ENCODE data around the gene EEIG1.
"Not testable (repeated sequence)": the region's sequence is repeated elsewhere in the genome, so short reads cannot be mapped to it uniquely, and the experiment has no call there.

The EEIG1 gene

DNA sequence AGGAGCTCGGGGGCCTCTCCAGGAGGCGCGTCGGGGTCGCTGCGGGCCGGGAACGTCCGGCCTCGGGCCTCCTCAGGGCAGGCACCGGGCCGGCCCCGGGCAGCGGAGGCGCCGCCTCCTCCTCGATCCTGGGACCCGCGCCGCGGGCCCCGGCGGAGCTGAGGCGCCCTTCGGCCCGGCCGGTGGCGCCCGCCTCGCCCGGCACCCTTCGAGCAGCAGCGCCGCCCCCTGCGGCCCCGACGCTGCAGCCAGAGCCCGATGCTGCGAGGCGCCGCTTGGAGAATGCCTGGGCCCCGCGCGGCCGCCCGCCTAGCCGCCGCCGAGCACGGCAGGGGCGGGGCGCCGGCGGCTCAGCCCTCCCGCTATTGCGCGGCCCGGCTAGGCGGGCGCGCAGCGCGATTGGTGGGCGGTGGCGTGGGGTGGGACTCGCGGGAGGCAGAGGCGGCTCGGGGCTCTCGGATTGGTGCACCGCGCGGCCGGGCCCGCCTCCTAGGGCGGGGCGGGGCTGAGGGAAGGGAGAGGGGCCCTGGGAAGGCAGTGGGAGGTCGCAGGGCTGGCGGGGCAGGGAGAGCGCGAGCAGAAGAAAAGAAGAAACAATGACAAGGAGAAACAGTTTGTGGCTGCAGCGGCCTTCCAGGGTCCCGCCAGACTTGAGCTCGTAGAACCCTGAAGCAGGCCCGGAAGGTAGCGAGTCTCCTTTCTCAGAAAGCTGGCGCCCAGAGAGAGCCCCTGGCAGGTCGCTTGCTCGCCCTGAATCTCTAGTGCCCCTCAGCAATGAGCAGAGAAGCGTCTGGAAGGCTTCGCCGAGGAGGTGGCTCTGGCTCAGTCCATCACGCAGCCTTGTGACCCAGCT lies at the start of gene EEIG1:
EEIG1 (minus strand) TSS at position 284 of the 853 bp plus-strand sequence. CDS start 852 bp downstream, outside the sequence.
- peak; percentile 46 for DNase-seq

DNA sequence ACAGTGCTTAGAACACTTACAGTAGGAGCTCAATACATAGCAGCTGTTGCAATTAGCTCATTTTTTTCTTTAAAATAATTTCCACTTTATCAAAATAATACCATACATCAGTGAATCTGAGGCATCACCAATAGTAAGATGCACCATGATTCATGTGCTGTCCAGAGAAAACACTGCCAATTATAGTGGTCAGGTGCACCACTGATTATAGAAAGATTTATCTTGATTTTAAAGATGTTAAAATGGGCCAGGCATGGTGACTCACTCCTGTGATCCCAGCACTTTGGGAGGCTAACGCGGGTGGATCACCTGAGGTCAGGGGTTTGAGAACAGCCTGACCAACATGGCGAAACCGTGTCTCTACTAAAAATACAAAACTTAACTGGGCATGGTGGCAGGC lies 46.9 kb upstream of the EEIG1 start:
- DNase-seq: no peak

- DNase-seq: no peak
Measured at GRCh38 chr9:128026773-128027541, 46.2 kb upstream of the EEIG1 start.

DNA sequence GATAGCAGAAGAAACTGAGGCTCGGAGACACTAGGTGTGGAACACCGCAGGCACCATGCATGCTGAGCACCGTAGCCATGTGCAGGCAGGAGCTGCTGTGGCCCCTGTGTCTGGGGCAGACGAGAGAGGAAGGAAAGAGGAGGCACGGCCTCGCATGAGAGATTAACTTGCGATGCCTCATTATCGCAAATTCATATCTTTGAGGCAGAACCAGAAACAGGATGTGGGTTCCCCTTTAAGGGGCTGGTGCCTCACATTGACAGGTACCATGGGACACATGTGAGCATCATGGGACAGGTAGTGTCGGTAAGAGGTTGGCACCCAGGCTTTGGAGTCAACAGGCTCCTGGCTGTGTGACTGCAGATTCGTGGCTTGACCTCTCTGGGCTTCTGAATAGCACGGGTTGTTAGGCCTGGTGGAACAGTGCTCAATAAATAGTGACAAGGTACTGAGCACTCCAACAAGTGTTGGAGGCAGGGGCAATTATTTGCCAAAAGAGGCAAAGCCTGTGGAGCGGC lies 45.5 kb upstream of the EEIG1 start:
- DNase-seq: no peak

GRCh38 chr9:128025736-128026135 lies 44.9 kb upstream of the EEIG1 start:
- no peak for DNase-seq

GRCh38 chr9:128024761-128025308 lies 44.0 kb upstream of the EEIG1 start:
- DNase-seq: no peak

GRCh38 chr9:128023671-128024070 lies 42.9 kb upstream of the EEIG1 start:
- DNase-seq: not testable (repeated sequence)

DNA sequence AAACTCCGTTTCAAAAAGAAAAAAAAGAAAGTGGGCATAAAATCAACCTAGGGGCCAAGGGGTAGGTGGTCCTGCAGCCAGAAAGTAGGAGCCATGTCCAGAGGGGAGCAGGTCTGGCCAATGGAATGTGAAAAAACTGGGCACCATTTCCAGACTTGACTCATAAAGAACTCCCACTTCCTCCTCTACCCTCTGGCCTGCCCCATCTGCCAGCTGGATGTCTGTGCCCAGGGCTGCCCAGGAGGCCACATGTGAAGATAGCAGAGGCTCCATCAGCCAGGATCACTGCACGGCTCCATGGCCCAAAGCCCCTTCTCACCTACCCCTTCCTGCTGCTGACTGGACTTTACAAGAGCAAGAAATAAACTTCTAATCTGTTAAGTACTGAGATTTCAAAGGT lies 42.1 kb upstream of the EEIG1 start:
- no peak for DNase-seq

DNA sequence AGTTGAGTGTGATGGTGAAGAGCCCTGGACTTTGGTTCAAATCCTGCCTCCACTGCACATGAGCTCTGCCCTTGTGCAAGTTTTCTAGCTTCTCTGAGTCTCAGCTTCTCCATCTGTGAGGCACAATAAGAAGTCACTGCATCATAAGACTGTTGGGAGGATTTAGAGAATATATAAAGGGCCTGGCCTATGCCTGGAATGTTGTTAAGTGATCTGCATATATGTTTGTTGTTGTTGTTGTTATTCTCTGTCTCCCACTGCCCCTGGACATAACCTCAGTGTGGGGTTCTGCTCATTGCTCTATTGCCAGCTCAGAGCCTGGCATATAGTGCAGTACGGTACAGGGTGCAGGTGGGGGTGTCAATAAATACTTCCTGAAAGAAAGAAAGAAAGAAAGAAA lies 40.3 kb upstream of the EEIG1 start:
- no peak for DNase-seq

DNA sequence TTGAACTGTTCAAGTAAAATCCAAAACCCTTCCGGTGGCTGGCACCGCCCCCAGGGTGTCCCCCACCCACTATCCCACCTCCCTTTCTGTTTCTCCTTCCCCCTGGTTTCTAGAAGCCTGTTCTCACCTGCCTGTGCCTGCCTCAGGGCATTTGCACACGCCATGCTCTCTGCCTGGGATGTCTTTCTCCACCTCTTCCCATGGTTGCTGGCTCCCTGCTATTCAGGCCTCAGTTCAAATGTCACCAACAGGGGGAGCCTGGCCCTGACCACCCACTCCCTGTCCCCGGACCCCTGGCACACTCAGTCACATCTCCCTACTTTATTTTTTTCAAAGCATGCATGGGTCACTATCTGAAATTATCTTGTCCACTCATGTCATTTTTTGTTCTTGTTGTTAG lies 39.9 kb upstream of the EEIG1 start:
- DNase-seq: no peak

GRCh38 chr9:128015696-128016095 lies 34.9 kb upstream of the EEIG1 start:
- no peak for DNase-seq

DNA sequence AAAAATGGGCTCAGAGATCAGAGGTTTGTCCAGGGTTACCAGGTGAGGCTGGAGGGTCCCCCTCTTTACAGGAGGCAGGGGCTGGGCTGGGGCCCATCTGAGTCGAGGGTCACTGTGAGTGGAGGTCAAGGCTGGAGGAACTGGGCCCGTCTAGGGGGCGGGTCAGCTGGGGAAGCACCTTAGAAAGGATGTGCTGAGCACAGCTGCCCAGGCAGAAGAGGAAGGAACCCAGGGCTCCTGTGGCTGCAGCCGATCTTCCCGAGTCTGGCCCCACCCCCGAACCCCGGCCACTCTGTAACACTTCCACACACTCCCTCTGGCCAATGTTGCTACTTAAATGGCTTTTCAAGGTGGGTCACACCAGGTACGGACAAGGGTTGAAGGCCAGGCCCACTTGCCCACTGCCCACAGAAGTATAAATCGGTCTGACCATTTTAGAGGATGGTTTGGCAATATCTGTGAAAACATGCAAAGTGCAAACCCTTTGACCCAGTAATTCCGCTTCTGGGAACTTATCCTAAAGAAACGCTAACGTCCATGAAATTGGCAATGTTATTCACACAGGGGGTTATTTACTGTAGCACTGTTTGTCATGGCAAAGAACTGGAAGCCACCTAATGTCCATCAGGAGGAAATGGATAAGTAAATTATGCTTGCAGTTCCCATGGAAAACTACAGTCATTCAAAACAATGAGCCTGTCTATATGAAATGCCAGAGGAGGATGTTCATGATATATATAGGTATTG lies 30.5 kb upstream of the EEIG1 start:
- DNase-seq: no peak

- DNase-seq: no peak
Measured at GRCh38 chr9:128009639-128010038, 28.9 kb upstream of the EEIG1 start.

DNA sequence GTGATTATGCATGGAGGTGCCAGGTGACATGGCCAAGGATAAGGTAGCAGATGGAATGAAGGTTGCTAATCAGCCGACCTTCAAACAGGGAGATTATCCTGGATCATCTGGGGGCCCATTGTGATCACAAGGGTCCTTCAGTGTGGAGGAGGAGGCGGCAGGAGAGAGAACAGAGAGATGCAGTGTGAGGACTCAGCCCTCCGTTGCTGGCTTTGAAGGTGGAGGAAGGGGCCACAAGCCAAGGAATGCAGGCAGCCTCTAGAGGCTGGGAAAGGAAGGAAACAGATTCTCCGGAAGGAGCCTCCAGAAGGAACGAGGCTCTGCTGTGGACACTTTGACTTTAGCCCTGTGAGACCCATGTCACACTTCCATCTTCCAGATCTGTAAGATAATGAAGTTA lies 27.4 kb upstream of the EEIG1 start:
- DNase-seq: no peak

DNA sequence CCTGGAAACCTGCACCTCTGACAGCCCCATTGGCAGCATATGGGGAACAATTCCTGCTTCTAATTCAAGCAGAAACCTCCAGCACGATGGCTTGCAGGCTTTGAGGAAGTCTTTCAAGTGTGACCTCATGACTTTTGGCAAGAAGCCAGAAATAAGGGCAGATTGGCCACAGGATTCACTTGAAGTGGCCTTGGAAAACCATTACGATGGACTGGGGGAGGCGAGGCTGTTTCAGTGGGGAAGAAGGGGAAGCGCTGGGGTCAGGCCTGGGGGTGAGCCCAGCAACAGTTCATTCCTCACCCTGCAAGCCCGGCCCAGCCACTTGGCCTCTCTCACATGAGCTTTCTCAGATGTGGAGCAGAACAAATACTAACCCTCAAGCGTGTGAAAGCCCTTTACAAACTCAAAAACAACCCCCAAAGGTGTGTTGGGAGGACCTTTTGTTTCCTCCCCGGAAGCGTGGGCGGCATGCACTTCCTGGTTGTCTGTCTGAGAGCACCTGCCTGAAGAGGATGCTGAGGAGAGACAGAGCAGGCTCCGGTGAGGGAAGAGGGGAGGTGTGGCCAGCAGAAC lies 26.9 kb upstream of the EEIG1 start:
- DNase-seq: peak; percentile 11

DNA sequence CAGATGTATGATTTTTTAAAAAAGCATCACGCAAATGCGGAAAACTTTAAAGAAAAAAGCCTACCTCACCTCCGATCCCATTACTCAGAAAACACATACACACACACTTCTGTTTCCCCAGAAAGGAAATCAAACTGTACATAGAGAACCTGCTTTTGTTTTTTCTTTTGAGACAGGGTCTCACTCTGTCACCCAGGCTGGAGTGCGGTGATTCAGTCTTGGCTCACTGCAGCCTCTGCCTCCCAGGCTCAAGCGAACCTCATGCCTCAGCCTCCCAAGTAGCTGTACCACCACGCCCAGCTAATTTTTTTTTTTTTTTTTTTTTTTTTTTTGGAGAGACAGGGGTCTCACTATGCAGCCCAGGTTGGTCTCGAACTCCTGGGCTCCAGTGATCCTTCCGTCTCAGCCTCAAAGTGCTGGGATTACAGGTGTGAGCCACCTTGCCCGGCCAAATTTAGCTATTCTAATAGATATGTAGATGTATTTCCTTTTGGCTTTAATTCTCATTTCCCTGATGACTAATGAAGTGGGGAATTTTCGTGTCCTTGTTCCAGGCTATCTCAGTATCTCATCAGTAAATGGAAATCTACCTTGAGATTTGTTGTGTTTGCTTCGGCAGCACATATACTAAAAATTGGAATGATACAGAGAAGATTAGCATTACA lies 25.7 kb upstream of the EEIG1 start:
- no peak for DNase-seq

DNA sequence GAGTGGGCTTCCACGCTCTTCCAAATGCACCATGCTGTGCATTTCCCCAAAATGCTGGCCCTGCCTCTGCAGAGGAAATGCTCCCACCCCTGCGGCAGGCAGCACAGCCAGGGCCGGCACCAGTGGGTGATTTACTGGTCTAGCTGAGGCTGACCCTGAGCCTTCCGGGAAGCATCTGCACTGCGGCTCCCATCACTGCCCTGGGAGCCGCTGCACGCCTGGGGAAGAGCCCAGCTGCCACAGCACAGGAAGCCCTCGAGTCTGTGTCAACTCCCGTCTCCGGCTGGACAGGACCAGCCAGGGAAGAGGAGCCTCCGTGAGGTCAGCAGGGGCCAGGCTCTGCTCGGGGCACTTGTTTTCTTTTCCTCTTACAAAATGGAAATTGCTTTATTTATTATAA lies 25.1 kb upstream of the EEIG1 start:
- no peak for DNase-seq

- no peak for DNase-seq
Measured at GRCh38 chr9:128003966-128004604, 23.3 kb upstream of the EEIG1 start.

DNA sequence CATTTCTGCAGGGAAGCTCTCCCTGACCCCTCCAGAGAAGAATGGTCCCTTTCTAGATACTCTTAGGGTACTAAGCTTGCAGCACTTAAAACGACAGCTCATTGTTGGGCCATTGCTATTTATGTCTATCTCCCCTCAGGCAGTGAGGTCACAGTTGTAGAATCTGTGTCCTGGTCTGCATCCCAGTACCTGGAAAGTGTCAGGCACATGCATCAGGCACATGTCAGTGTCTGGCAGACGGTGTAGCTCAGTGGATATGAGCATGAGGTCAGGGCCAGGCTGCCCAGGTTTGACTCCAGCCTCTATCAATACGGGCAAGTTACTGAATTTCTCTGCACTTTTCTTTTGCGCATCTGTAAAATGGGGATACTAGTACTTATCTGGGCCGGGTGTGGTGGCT lies 22.2 kb upstream of the EEIG1 start:
- DNase-seq: no peak

GRCh38 chr9:128001779-128002298 lies 21.1 kb upstream of the EEIG1 start:
- no peak for DNase-seq

DNA sequence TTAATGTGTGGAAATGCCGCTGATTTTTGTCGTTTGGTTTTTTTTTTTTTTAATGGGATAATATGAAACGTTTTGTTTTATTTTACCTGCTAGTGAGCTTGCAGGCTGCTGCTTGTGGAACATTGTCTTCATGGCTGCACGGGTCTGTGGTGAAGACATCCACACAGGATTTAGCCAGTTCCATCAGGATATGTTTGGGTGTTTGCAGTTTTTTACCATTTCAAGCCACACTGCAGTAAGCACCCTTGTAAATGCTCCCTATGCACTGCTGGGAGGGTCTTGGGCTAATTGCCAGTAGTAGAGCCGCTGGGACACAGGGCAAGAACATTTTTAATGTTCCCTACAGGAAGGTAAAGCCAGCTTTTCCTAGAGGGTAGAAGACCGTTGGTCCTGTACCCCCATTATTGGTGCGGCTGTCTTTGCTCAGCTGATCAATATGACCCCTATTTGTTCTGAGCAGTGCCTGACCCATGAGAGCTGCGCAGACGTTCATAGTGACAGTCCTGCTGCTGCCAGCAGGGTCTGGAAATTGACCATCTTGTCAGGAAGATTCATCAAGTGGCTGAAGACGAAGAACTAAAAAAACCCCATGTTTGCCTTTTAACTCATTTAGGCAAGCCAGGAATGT lies 20.5 kb upstream of the EEIG1 start:
- no peak for DNase-seq
